DLD1 (cell line): ENCODE data around the gene BMPR1B.

Experiments used
- in situ Hi-C: cut with HindIII; loops from 2 replicates; pipeline ENCODE4 v1.10.0; 2017; ENCODE audit warnings: low sequenced_read_pairs

BMPR1B gene

GRCh38 chr4:95077864-95078263 lies 320.1 kb downstream of the BMPR1B start:
- in situ Hi-C loops: no loop called here

- in situ Hi-C loops: no loop called here
These were observed 323.2 kb downstream of the BMPR1B start for GRCh38 chr4:95080969-95081368.

GRCh38 chr4:95084584-95084983 lies 326.8 kb downstream of the BMPR1B start:
- in situ Hi-C loops: no loop called here

- in situ Hi-C loops: no loop called here
These were observed 327.5 kb downstream of the BMPR1B start for GRCh38 chr4:95085124-95085833.

GRCh38 chr4:95086551-95086950 lies 328.8 kb downstream of the BMPR1B start:
- in situ Hi-C loops: no loop called here

- in situ Hi-C loops: no loop called here
These were observed 330.1 kb downstream of the BMPR1B start for GRCh38 chr4:95087657-95088455.

- in situ Hi-C loops: no loop called here
These were observed 333.5 kb downstream of the BMPR1B start for GRCh38 chr4:95091272-95091671.

GRCh38 chr4:95092766-95093165 lies 335.0 kb downstream of the BMPR1B start:
- in situ Hi-C loops: no loop called here

- in situ Hi-C loops: no loop called here
These were observed 335.7 kb downstream of the BMPR1B start for GRCh38 chr4:95093460-95093859.

GRCh38 chr4:95093936-95094929 lies 336.5 kb downstream of the BMPR1B start:
- in situ Hi-C loops: no loop called here

GRCh38 chr4:95095348-95095974 lies 337.7 kb downstream of the BMPR1B start:
- in situ Hi-C loops: no loop called here

- in situ Hi-C loops: no loop called here
These were observed 344.5 kb downstream of the BMPR1B start for GRCh38 chr4:95102162-95102790.

- in situ Hi-C loops: no loop called here
These were observed 347.4 kb downstream of the BMPR1B start for GRCh38 chr4:95105112-95105511.

GRCh38 chr4:95105983-95106382 lies 348.2 kb downstream of the BMPR1B start:
- in situ Hi-C loops: no loop called here

GRCh38 chr4:95106408-95106928 lies 348.7 kb downstream of the BMPR1B start:
- in situ Hi-C loops: no loop called here

GRCh38 chr4:95107004-95107403 lies 349.2 kb downstream of the BMPR1B start:
- in situ Hi-C loops: no loop called here

- in situ Hi-C loops: no loop called here
These were observed 349.9 kb downstream of the BMPR1B start for GRCh38 chr4:95107635-95108034.

- in situ Hi-C loops: no loop called here
These were observed 351.2 kb downstream of the BMPR1B start for GRCh38 chr4:95108883-95109421.

GRCh38 chr4:95114521-95114920 lies 356.8 kb downstream of the BMPR1B start:
- in situ Hi-C loops: no loop called here

- in situ Hi-C loops: no loop called here
These were observed 360.7 kb downstream of the BMPR1B start for GRCh38 chr4:95118497-95118896.
